Adrenal gland (tissue), 5 donors: ENCODE measurements around the gene GASK1A.

ENCODE experiments used
- POLR2A ChIP-seq, 2 donors: fragments of 450-650 bp; IDR thresholded peaks; one replicate each; pipeline ENCODE4 v1.6.1; 2017; ENCODE audit warnings: antibody characterized with exemption in 2 of 2, mild to moderate bottlenecking in 2 of 2, moderate library complexity in 1 of 2
- TF ChIP-seq, protein P1 (sequence below), 6 experiments: fragments of 450-650 bp in 4 of 6; fragments of 200-600 bp in 2 of 6; sonication (generic) in 1 of 6; IDR thresholded peaks; 1 replicate in 5 of 6; 2 replicates in 1 of 6; pipeline versions ENCODE4 v1.5.1 to v1.8.0; 2016 to 2021; ENCODE audit warnings: antibody characterized with exemption in 6 of 6, mild to moderate bottlenecking in 2 of 6, moderate library complexity in 1 of 6
- donor health status: DM: no; HTN: no; CAD: no.

- TF ChIP-seq, protein P1, sequence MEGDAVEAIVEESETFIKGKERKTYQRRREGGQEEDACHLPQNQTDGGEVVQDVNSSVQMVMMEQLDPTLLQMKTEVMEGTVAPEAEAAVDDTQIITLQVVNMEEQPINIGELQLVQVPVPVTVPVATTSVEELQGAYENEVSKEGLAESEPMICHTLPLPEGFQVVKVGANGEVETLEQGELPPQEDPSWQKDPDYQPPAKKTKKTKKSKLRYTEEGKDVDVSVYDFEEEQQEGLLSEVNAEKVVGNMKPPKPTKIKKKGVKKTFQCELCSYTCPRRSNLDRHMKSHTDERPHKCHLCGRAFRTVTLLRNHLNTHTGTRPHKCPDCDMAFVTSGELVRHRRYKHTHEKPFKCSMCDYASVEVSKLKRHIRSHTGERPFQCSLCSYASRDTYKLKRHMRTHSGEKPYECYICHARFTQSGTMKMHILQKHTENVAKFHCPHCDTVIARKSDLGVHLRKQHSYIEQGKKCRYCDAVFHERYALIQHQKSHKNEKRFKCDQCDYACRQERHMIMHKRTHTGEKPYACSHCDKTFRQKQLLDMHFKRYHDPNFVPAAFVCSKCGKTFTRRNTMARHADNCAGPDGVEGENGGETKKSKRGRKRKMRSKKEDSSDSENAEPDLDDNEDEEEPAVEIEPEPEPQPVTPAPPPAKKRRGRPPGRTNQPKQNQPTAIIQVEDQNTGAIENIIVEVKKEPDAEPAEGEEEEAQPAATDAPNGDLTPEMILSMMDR (IDR thresholded peaks at IDR 0.05): no peak
- no peak for TF ChIP-seq POLR2A (IDR thresholded peaks at IDR 0.05)
These were observed 14.8 kb upstream of the GASK1A start for GRCh38 chr3:42964266-42964665.
